Spinal cord (tissue), 10 donors: ENCODE results near the gene EYA2. TPM values are rescaled to one million over a fixed set of nuclear protein-coding genes. Genes with fewer than 3 reads are reported as not detected.

ENCODE experiments used
- DNase-seq, 6 donors: peaks; one replicate each; pipeline versions ENCODE4 v3.0.0 to v3.0.0-alpha.2; 2013 to 2015; ENCODE audit warnings: low spot score in 6 of 6, low read depth in 4 of 6
- H3K27ac ChIP-seq: one replicate; pipeline ENCODE4 v1.5.1; 2013; ENCODE audit warnings: low read depth, low read length, control low read depth
- H3K27me3 ChIP-seq: one replicate; pipeline ENCODE4 v1.6.1; 2013; ENCODE audit warnings: low read length; ENCODE audit not compliant: control insufficient read depth, insufficient read depth
- H3K36me3 ChIP-seq: one replicate; pipeline ENCODE4 v1.6.1; 2013; ENCODE audit warnings: low read length; ENCODE audit not compliant: control insufficient read depth, insufficient read depth
- H3K4me1 ChIP-seq: one replicate; pipeline ENCODE4 v1.6.1; 2013; ENCODE audit warnings: low read length; ENCODE audit not compliant: control insufficient read depth, insufficient read depth
- H3K4me3 ChIP-seq: one replicate; pipeline ENCODE4 v1.5.1; 2013; ENCODE audit warnings: low read depth, low read length, control low read depth
- H3K9me3 ChIP-seq: one replicate; pipeline ENCODE4 v1.6.1; 2013; ENCODE audit warnings: low read length; ENCODE audit not compliant: control insufficient read depth, insufficient read depth
- WGBS: methylation state at CpG from one replicate; pipeline ENCODE4 v1.1.5; 2013; ENCODE audit warnings: missing lambda C conversion rate; ENCODE audit not compliant: insufficient coverage; 5-methylcytosine and 5-hydroxymethylcytosine counted together
- polyA plus RNA-seq, 2 donors: library from polyadenylated mRNA; unstranded; fragments of 120-200 nt; gene quantifications; one replicate each; pipeline ENCODE4 v1.2.1, GENCODE V29; 2013; ENCODE audit not compliant: insufficient read length in 2 of 2
- total RNA-seq, 2 donors: library from RNA; depleted of rRNA in 1 of 2; stranded (reverse); fragments of 120-200 nt in 1 of 2; fragments of >200 nt in 1 of 2; gene quantifications; one replicate each; pipeline versions ENCODE4 v1.2.3 to v1.2.4, GENCODE V29; 2013 to 2014
- donor health status: healthy.

EYA2 gene
- total and polyA plus RNA-seq, 4 donors, result 10.7 to 32.7 (median 25.0) TPM

GRCh38 chr20:47061549-47061948 is 166.9 kb downstream of the EYA2 start:
- no peak for DNase-seq
- WGBS, result 82% methylated on average over 7 of the region's 8 CpGs

GRCh38 chr20:47062226-47062890 is 167.7 kb downstream of the EYA2 start:
- DNase-seq, result no peak
- Histone ChIP-seq H3K27ac (peak overlapping the region; percentile 67), H3K36me3 (no peaks in the 10 kb centered on the region), H3K27me3 (no peaks in the 10 kb centered on the region), H3K4me1 (peaks cover 11% of the 10 kb centered on the region), H3K4me3 (no peak overlapping the region), H3K9me3 (no peaks in the 10 kb centered on the region)
- WGBS, result 83% methylated on average over 10 of the region's 14 CpGs

More at GRCh38 chr20:47061549-47061948, 166.9 kb downstream of the EYA2 start:
- no peaks in the 10 kb centered on the region for H3K9me3 ChIP-seq
- peaks cover 11% of the 10 kb centered on the region for H3K4me1 ChIP-seq
- H3K4me3 ChIP-seq, result no peak overlapping the region
- no peaks in the 10 kb centered on the region for H3K36me3 ChIP-seq
- H3K27ac ChIP-seq, result no peak overlapping the region
- no peaks in the 10 kb centered on the region for H3K27me3 ChIP-seq

GRCh38 chr20:47063407-47063806 is 168.8 kb downstream of the EYA2 start:
- peak in 1 of 6 donors; percentile 45 for DNase-seq
- peaks cover 11% of the 10 kb centered on the region for H3K4me1 ChIP-seq
- WGBS, result no CpG with 5 or more reads among the region's 2 CpGs
- peak overlapping the region; percentile 22 for H3K27ac ChIP-seq
- H3K27me3 ChIP-seq, result no peaks in the 10 kb centered on the region
- no peaks in the 10 kb centered on the region for H3K36me3 ChIP-seq
- H3K9me3 ChIP-seq, result peaks cover 5% of the 10 kb centered on the region
- H3K4me3 ChIP-seq, result no peak overlapping the region

GRCh38 chr20:47063808-47064207 is 169.2 kb downstream of the EYA2 start:
- Histone ChIP-seq H3K9me3 (peaks cover 8% of the 10 kb centered on the region), H3K4me1 (peaks cover 11% of the 10 kb centered on the region), H3K4me3 (no peak overlapping the region), H3K27ac (peak overlapping the region; percentile 22), H3K27me3 (no peaks in the 10 kb centered on the region), H3K36me3 (no peaks in the 10 kb centered on the region)
- WGBS, result 83% methylated on average over 2 of the region's 3 CpGs
- no peak for DNase-seq

- peak in 1 of 6 donors; percentile 63 for DNase-seq
- no peaks in the 10 kb centered on the region for H3K36me3 ChIP-seq
- no peak overlapping the region for H3K27ac ChIP-seq
- peaks cover 8% of the 10 kb centered on the region for H3K9me3 ChIP-seq
- no peaks in the 10 kb centered on the region for H3K27me3 ChIP-seq
- no peak overlapping the region for H3K4me3 ChIP-seq
- peaks cover 11% of the 10 kb centered on the region for H3K4me1 ChIP-seq
- 95% methylated on average over 3 of the region's 4 CpGs for WGBS
These were observed 172.0 kb downstream of the EYA2 start for GRCh38 chr20:47066484-47067270.

GRCh38 chr20:47067776-47068175 is 173.1 kb downstream of the EYA2 start:
- H3K27ac ChIP-seq, result no peak overlapping the region
- no peaks in the 10 kb centered on the region for H3K27me3 ChIP-seq
- DNase-seq, result no peak
- H3K9me3 ChIP-seq, result peaks cover 8% of the 10 kb centered on the region
- peaks cover 7% of the 10 kb centered on the region for H3K4me1 ChIP-seq
- no peak overlapping the region for H3K4me3 ChIP-seq
- H3K36me3 ChIP-seq, result no peaks in the 10 kb centered on the region
- WGBS, result no CpG with 5 or more reads among the region's 3 CpGs

- no peak for DNase-seq
- no CpG with 5 or more reads among the region's 3 CpGs for WGBS
- Histone ChIP-seq H3K36me3 (peaks cover 8% of the 10 kb centered on the region), H3K4me3 (no peak overlapping the region), H3K4me1 (no peaks in the 10 kb centered on the region), H3K27ac (no peak overlapping the region), H3K27me3 (no peaks in the 10 kb centered on the region), H3K9me3 (peaks cover 8% of the 10 kb centered on the region)
These were observed 175.5 kb downstream of the EYA2 start for GRCh38 chr20:47070176-47070575.

GRCh38 chr20:47071646-47072185 is 177.1 kb downstream of the EYA2 start:
- Histone ChIP-seq H3K4me3 (no peak overlapping the region), H3K36me3 (peaks cover 8% of the 10 kb centered on the region), H3K27ac (no peak overlapping the region), H3K4me1 (no peaks in the 10 kb centered on the region), H3K9me3 (peaks cover 9% of the 10 kb centered on the region), H3K27me3 (no peaks in the 10 kb centered on the region)
- 93% methylated on average over 10 of the region's 10 CpGs for WGBS
- no peak for DNase-seq

- no peak overlapping the region for H3K27ac ChIP-seq
- H3K9me3 ChIP-seq, result peaks cover 8% of the 10 kb centered on the region
- no peak for DNase-seq
- H3K4me3 ChIP-seq, result no peak overlapping the region
- no peaks in the 10 kb centered on the region for H3K27me3 ChIP-seq
- no peaks in the 10 kb centered on the region for H3K4me1 ChIP-seq
- H3K36me3 ChIP-seq, result peaks cover 8% of the 10 kb centered on the region
- 97% methylated on average over 16 of the region's 16 CpGs for WGBS
These were observed 179.3 kb downstream of the EYA2 start for GRCh38 chr20:47073766-47074475.
